Activated naive CD4-positive, alpha-beta T cell treated with anti-CD3 and anti-CD28 coated beads, Interleukin-2, amount 50 U/mL, for 72 hours (primary cell): Measurements from ENCODE around the gene GPR45. TPM values are rescaled to one million over a fixed set of nuclear protein-coding genes. Genes with fewer than 3 reads are reported as not detected.
"Not testable (repeated sequence)": the region's sequence is repeated elsewhere in the genome, so short reads cannot be mapped to it uniquely, and the experiment has no call there.

Experiments used
- ATAC-seq, 2 donors: fragments of 150-1000 bp; cut with Tn5 transposase; 2 replicates each; pipeline ENCODE4 v1.10.0; 2021; ENCODE audit warnings: mild to moderate bottlenecking in 2 of 2, moderate library complexity in 2 of 2
- DNase-seq, 2 donors: peaks; one replicate each; pipeline ENCODE4 v3.0.0; 2021 to 2022; ENCODE audit warnings: low spot score in 2 of 2
- H3K27ac Mint-ChIP-seq, 2 donors: one replicate each; pipeline ENCODE4 v1.8.0; 2022; ENCODE audit warnings: mild to moderate bottlenecking in 2 of 2, mixed read lengths in 2 of 2
- H3K36me3 Mint-ChIP-seq, 2 donors: one replicate each; pipeline ENCODE4 v1.8.0; 2022; ENCODE audit warnings: mixed read lengths in 2 of 2
- H3K9me3 Mint-ChIP-seq, 2 donors: one replicate each; pipeline ENCODE4 v1.8.0; 2022; ENCODE audit warnings: mixed read lengths in 2 of 2
- total RNA-seq, 2 donors: library from RNA; stranded (reverse); gene quantifications; one replicate each; pipeline ENCODE4 v1.2.3, GENCODE V29; 2022

The GPR45 gene
- total RNA-seq, 2 donors from 2014 or later: not detected

DNA sequence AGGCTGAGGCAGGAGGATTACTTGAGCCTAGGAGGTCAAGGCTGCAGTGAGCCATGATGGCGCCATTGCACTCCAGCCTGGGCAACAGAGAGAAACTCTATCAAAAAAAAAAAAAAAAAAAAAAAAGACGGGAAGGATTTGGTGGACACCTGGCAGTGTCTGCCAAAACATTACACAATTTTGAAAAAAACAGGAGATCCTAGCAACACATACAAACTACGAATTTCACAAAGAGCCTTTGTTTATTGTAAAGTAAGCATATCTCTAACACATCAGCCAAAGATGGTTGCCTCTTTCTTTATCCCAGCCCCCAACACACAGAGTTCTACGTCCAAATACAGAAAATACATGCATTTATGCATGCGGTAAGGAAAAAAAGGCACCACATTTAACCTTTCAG is 7.6 kb downstream of the GPR45 start:
- ATAC-seq (no peak), DNase-seq (no peak)
- no peak overlapping the region for H3K27ac Mint-ChIP-seq
- H3K9me3 Mint-ChIP-seq: no peaks in the 10 kb centered on the region
- no peaks in the 10 kb centered on the region for H3K36me3 Mint-ChIP-seq

DNA sequence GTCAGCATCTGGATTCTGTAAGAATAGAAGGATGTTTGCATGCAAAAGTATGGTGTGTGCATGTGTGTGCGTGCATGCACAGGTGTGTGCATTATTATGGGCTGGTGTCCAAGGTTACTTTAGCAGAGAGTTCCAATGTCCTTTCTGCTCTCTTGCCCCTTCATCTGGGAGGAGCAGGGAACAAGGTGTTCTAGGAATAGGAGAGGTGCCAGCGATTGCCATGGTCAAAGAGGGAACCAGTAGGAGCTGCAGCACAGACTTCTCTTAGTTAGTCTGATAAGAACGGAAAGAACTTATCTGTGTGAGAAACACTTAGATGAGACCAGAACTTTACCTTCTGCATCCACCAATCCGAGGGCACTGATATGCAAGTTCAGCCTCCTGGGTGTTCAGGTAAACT is 8.3 kb downstream of the GPR45 start:
- no peak for ATAC-seq
- DNase-seq: no peak
- no peak overlapping the region for H3K27ac Mint-ChIP-seq
- no peaks in the 10 kb centered on the region for H3K9me3 Mint-ChIP-seq
- no peaks in the 10 kb centered on the region for H3K36me3 Mint-ChIP-seq

DNA sequence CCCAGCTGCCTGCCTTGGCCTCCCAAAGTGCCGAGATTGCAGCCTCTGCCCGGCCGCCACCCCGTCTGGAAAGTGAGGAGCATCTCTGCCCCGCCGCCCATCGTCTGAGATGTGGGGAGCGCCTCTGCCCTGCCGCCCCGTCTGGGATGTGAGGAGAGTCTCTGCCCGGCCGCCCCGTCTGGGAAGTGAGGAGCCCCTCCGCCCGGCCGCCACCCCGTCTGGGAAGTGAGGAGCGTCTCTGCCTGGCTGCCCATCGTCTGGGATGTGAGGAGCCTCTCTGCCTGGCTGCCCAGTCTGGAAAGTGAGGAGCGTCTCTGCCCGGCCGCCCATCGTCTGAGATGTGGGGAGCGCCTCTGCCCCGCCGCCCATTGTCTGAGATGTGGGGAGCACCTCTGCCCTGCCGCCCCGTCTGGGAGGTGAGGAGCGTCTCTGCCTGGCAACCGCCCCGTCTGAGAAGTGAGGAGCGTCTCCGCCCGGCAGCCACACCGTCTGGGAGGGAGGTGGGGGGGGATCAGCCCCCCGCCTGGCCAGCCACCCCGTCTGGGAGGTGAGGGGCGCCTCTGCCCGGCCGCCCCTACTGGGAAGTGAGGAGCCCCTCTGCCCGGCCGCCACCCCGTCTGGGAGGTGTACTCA is 9.6 kb downstream of the GPR45 start:
- not testable (repeated sequence) for H3K36me3 Mint-ChIP-seq, H3K27ac Mint-ChIP-seq, ATAC-seq, DNase-seq, H3K9me3 Mint-ChIP-seq

GRCh38 chr2:105252271-105252670 is 10.7 kb downstream of the GPR45 start:
- Mint-ChIP-seq H3K27ac (no peak overlapping the region), H3K9me3 (no peaks in the 10 kb centered on the region), H3K36me3 (no peaks in the 10 kb centered on the region)
- ATAC-seq (no peak), DNase-seq (no peak)

DNA sequence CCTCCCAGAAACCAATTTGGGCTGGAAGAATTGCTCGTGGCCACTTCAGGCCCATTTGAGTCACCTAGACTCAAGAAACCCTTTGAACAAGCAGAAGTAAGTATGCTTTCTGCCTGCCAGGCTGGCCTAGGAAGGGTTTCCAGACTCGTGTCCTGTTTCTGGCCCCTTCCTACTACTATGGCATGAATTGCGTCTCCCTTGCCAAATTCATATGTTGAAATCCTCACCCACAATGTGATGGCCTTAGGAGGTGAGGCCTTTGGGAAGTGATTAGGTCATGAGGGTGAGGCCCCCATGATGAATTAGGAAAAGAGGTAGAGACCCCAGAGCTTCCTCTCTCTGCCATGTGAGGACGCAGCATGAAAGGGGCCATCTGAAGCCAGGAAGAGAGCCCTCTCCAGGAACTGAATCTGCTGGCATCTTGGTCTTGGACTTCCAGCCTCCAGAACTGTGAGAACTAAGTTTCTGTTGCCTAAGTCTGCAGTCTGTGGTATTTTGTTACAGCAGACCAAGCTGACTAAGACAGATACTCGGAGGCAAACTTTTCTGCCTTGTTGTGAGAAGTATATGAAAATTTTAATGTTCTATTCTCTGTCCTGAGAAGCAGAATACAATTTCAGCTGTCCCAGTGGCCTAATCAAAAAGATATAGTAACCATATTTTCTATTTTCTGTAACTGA is 13.1 kb downstream of the GPR45 start:
- H3K27ac Mint-ChIP-seq: no peak overlapping the region
- no peaks in the 10 kb centered on the region for H3K36me3 Mint-ChIP-seq
- ATAC-seq: no peak
- H3K9me3 Mint-ChIP-seq: no peaks in the 10 kb centered on the region
- DNase-seq: no peak

DNA sequence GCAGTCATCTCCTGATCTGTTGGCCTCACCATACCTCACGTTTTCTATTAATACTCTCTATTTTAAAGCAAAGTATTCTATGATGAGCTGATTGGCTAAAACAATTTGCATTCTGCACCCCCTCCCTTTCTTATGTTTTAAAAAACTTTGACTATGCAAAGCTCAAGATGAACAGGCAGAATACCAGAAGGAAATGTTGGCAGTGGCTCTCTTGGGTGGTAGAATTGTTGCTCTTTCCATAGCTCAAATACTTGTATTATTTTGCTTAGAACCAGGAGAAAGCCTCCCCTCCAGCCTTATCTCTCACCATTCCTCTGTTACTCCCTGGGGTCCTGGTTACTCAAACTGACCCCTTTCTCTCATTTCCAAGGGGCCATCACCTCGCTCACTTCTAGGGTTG is 14.4 kb downstream of the GPR45 start:
- H3K36me3 Mint-ChIP-seq: no peaks in the 10 kb centered on the region
- H3K9me3 Mint-ChIP-seq: no peaks in the 10 kb centered on the region
- peak overlapping the region in 1 of 2 donors; percentile 39 for H3K27ac Mint-ChIP-seq
- ATAC-seq (no peak), DNase-seq (no peak)

- DNase-seq: no peak
- Mint-ChIP-seq H3K27ac (peak overlapping the region in 1 of 2 donors; percentile 39), H3K9me3 (no peaks in the 10 kb centered on the region), H3K36me3 (no peaks in the 10 kb centered on the region)
- ATAC-seq: no peak
These were observed 15.0 kb downstream of the GPR45 start for GRCh38 chr2:105256431-105257047.

DNA sequence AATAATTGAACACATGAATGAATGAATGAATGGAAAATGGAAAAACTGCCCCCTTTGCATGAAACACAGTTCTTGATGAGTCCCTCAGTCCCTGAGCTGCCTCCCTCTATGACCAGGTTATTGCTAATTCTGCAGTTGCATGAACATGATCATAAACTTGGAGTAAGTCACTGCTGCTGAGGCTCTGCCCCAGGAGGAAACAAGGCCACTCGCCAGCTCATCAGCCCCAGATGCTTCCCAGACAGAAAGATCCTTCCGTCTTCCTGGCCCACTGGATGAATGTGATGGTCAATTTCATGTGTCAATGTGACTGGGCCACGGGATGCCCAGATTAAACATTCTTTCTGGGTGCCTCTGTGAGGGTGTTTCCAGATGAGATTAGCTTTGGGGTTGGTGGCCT is 16.4 kb downstream of the GPR45 start:
- no peak for DNase-seq
- ATAC-seq: no peak
- no peaks in the 10 kb centered on the region for H3K9me3 Mint-ChIP-seq
- H3K36me3 Mint-ChIP-seq: peaks cover 0 to 4% of the 10 kb centered on the region in 2 donors
- no peak overlapping the region for H3K27ac Mint-ChIP-seq

DNA sequence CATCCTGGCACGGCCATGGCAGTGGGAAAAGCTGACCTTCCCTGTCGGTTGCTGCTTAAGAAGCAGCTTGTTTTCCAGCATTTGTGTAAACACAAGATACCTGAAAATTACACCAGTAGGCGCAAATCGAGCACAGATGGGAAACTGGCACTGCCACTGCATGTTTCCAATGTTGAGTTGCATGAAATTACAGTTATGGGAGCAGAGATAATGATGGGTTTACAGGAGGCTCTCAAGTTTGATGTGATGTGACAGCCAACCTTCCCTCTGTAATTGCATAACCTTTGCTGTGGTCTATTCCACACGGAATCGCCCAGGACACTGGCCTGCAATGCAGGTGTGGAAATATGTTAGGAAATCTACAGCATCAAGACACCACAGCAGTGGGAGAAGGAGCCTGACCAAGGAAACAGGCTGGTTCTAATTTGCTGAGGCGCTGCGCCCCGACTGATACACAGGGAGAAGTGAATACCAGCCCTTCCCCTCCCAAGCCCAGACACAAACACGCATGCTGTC is 17.4 kb downstream of the GPR45 start:
- Mint-ChIP-seq H3K27ac (no peak overlapping the region), H3K36me3 (peaks cover 0 to 12% of the 10 kb centered on the region in 2 donors), H3K9me3 (no peaks in the 10 kb centered on the region)
- DNase-seq (no peak), ATAC-seq (no peak)

- no peaks in the 10 kb centered on the region for H3K9me3 Mint-ChIP-seq
- peaks cover 2 to 22% of the 10 kb centered on the region in 2 donors for H3K36me3 Mint-ChIP-seq
- peak overlapping the region; percentile 34 to 88 for H3K27ac Mint-ChIP-seq
- DNase-seq (no peak), ATAC-seq (no peak)
These were observed 19.5 kb downstream of the GPR45 start for GRCh38 chr2:105261061-105261460.

- ATAC-seq: no peak
- Mint-ChIP-seq H3K27ac (no peak overlapping the region), H3K9me3 (no peaks in the 10 kb centered on the region), H3K36me3 (peaks cover 5 to 28% of the 10 kb centered on the region in 2 donors)
- DNase-seq: no peak
These were observed 21.1 kb downstream of the GPR45 start for GRCh38 chr2:105262651-105263091.

DNA sequence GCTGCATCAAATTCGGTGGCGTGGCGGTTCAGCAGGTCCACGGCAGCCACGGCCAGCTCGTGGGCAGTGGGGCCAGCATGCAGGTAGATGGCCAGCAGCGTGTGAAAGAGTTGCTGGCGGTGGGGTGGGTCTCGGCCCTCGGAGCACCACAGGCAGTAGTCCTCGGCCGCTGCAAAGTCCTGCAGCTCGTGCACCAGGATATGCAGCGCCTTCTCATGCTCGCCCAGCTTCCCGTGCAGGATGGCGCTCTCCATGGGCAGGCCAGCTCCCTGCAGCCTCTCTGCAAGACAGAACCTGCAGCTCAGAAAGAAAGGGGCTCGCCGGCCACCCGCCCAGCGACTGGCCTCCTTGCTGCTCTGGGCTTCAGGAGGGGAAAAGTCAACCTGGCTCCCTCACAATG is 27.9 kb downstream of the GPR45 start:
- ATAC-seq (no peak), DNase-seq (no peak)
- Mint-ChIP-seq H3K36me3 (peaks cover 10 to 14% of the 10 kb centered on the region in 2 donors), H3K27ac (no peak overlapping the region), H3K9me3 (no peaks in the 10 kb centered on the region)

DNA sequence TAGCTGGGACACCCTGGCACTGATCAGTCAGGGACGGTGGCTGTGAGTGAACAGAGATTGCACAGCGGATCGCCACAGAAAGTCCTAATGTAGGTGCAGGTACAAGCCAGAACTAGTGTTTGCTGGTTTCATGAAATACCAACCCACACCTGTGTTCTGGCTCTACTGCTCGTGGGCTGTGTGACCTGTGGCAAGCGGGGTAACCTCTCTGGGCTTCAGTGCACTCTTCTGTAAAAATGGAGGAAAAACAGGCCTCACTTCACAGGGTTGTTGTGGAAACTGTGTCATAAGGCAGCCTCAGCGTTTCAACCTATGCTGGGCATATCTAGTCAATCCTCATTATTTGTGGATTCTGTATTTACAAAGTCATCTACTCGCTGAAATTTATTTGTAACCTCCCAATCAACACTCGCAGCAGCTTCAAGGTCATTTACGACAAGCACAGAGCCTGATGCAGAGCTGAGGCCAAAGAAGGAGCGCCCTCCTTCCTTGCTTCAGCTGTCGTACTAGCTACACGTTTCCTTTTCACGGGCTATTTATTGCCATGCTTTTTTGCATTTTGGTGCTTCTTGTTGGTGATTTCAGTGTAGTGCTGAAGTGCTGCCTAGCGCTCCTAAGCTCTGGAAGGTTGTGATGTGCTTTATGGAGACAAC is 30.0 kb downstream of the GPR45 start:
- no peak for ATAC-seq
- DNase-seq: no peak
- H3K36me3 Mint-ChIP-seq: peaks cover under 1 to 9% of the 10 kb centered on the region in 2 donors
- no peaks in the 10 kb centered on the region for H3K9me3 Mint-ChIP-seq
- peak overlapping the region; percentile 23 to 35 for H3K27ac Mint-ChIP-seq

DNA sequence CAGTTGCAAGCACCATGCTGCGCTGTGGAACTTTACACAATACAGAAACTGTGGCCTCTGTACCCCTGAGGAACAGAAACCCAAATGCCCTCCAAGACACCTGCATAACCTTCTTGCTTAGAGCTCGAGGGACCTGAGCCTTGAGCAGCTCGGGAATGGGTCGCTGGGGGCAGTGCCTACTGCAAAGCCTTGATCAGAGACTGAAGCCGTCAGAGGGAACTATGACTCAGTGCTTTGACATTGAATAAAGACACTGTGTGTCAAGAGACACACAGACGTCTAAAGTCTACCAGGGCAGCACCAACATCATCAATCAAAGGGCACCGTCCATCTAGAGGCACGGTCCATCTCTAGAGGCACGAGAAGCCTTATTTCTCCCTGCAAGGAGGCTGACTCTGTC is 30.6 kb downstream of the GPR45 start:
- no peak for DNase-seq
- Mint-ChIP-seq H3K36me3 (peaks cover 0 to 9% of the 10 kb centered on the region in 2 donors), H3K9me3 (no peaks in the 10 kb centered on the region), H3K27ac (no peak overlapping the region)
- no peak for ATAC-seq

DNA sequence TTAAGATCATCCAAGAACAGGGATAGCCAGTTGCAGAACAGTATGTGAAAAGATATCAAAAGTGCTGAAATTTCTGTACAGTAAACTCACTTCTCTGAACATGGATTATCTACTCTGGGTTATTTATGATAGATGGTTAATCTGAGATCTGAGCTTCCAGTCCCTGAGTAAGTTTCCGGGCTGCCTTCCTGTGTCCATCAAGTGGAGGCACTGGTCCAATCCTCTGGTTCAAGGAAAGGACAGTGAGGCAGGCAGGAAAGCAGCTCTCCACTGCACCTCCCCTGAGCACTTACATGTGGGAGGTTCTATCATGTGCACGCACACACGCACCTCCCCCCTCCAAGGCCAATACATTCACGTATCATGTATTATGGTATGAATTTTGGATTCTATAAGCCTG is 32.5 kb downstream of the GPR45 start:
- DNase-seq (no peak), ATAC-seq (no peak)
- Mint-ChIP-seq H3K27ac (no peak overlapping the region), H3K36me3 (no peaks in the 10 kb centered on the region), H3K9me3 (no peaks in the 10 kb centered on the region)

GRCh38 chr2:105278654-105279053 is 37.1 kb downstream of the GPR45 start:
- H3K9me3 Mint-ChIP-seq: no peaks in the 10 kb centered on the region
- ATAC-seq (no peak), DNase-seq (no peak)
- H3K36me3 Mint-ChIP-seq: no peaks in the 10 kb centered on the region
- H3K27ac Mint-ChIP-seq: no peak overlapping the region

DNA sequence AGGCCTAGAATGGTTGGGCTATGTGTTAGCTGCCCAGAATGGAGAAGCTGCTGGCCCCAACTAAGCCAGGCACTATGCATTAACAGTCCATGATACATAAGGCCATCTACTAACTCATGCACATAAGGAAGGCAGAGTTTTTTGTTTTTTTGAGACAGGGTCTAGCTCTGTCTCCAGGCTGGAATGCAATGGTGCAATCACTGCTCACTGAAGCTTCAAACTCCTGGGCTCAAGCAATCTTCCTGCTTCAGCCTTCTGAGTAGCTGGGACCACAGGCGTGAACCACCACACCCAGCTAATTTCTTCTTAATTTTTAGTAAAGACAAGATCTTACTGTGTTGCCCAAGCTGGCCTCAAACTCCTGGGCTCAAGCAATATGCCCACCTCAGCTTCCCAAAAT is 37.6 kb downstream of the GPR45 start:
- H3K27ac Mint-ChIP-seq: no peak overlapping the region
- no peaks in the 10 kb centered on the region for H3K9me3 Mint-ChIP-seq
- no peak for DNase-seq
- ATAC-seq: no peak
- H3K36me3 Mint-ChIP-seq: no peaks in the 10 kb centered on the region
